Heart left ventricle (tissue), 13 donors: ENCODE results near the gene STXBP3.

Experiments
- POLR2A ChIP-seq, 2 donors: fragments of 450-650 bp; IDR thresholded peaks; one replicate each; pipeline ENCODE4 v1.6.1; 2017; ENCODE audit warnings: antibody characterized with exemption in 2 of 2, mild to moderate bottlenecking in 2 of 2, moderate library complexity in 2 of 2
- TF ChIP-seq, protein P1 (sequence below), 12 donors: fragments of 200-600 bp; sonication (generic) in 4 of 12; IDR thresholded peaks; one replicate each; pipeline versions ENCODE4 v1.5.0 to v1.8.0; 2018 to 2022; ENCODE audit warnings: antibody characterized with exemption in 12 of 12, mild to moderate bottlenecking in 5 of 12
- donor health status: ischemic (EF 13 %, LVEDD 7.1; RV severe dilation, severe dysfunction).
- donor health status: DM: no; HTN: yes; CAD: no.
- donor health status: DM: no; HTN: no; CAD: no.
- donor health status: ischemic (EF 25% LVEDD 6.9; RV normal size, moderate dysfunction).
- donor health status: ischemic (EF 25% LVEDD 5.7; RV mildly dilated, moderate dysfunction).
- donor health status: ischemic (EF 35%, LVEDD 5.7; RV mildly dilated, moderate dysfunction).
- donor health status: nonischemic (EF 11% LVEDD 7.7; RV severe dilation, severe dysfunction).
- donor health status: DM: yes; HTN: yes; CAD: no.
- donor health status: PGD.
- donor health status: ischemic (EF 29% LVEDD 5.4; RV normal size, mild dysfunction).
- donor health status: nonischemic (EF 23%, LVEDD 6.1; RV moderate dilation, normal function).

DNA sequence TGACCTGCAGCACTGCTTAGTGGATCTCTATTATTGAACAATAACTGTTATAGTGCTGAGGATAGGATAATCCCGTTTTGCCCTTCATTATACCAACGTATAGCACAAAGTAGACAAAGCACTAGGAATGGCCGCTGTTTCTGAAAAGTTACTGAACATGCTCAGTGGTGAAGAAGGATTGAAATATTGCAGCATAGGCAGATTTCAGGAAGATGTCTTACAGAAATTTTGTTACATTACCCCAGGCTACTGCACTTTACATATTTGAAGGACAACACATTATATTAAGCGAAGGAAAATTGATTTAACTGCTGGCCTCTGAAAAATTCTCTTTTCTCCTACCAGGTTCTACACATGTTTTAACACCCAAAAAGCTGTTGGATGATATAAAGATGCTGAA is 62.0 kb downstream of the STXBP3 start:
- TF ChIP-seq, protein P1, sequence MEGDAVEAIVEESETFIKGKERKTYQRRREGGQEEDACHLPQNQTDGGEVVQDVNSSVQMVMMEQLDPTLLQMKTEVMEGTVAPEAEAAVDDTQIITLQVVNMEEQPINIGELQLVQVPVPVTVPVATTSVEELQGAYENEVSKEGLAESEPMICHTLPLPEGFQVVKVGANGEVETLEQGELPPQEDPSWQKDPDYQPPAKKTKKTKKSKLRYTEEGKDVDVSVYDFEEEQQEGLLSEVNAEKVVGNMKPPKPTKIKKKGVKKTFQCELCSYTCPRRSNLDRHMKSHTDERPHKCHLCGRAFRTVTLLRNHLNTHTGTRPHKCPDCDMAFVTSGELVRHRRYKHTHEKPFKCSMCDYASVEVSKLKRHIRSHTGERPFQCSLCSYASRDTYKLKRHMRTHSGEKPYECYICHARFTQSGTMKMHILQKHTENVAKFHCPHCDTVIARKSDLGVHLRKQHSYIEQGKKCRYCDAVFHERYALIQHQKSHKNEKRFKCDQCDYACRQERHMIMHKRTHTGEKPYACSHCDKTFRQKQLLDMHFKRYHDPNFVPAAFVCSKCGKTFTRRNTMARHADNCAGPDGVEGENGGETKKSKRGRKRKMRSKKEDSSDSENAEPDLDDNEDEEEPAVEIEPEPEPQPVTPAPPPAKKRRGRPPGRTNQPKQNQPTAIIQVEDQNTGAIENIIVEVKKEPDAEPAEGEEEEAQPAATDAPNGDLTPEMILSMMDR (IDR thresholded peaks at IDR 0.05), result no peak
- no peak for TF ChIP-seq POLR2A (IDR thresholded peaks at IDR 0.05)
